Glutamatergic neuron (in vitro differentiated cells): ENCODE measurements around the gene CDYL2. TPM values are rescaled to one million over a fixed set of nuclear protein-coding genes. Genes with fewer than 3 reads are reported as not detected.

Experiments
- DNase-seq: peaks from one replicate; pipeline ENCODE4 v3.0.0; 2022
- H3K27ac Mint-ChIP-seq: one replicate; pipeline ENCODE4 v1.8.0; 2020; ENCODE audit warnings: mild to moderate bottlenecking, mixed read lengths, inconsistent platforms; ENCODE audit not compliant: unreplicated experiment
- H3K27me3 Mint-ChIP-seq: one replicate; pipeline ENCODE4 v1.8.0; 2020; ENCODE audit warnings: mild to moderate bottlenecking, moderate library complexity, mixed read lengths, inconsistent platforms; ENCODE audit not compliant: unreplicated experiment
- H3K36me3 Mint-ChIP-seq: one replicate; pipeline ENCODE4 v1.8.0; 2020; ENCODE audit warnings: mild to moderate bottlenecking, mixed read lengths, inconsistent platforms; ENCODE audit not compliant: unreplicated experiment
- H3K4me1 Mint-ChIP-seq: one replicate; pipeline ENCODE4 v1.8.0; 2020; ENCODE audit warnings: mild to moderate bottlenecking, low read depth, mixed read lengths, inconsistent platforms; ENCODE audit not compliant: unreplicated experiment
- H3K4me3 Mint-ChIP-seq: one replicate; pipeline ENCODE4 v1.8.0; 2020; ENCODE audit warnings: mild to moderate bottlenecking, mixed read lengths, inconsistent platforms; ENCODE audit not compliant: unreplicated experiment
- H3K9me3 Mint-ChIP-seq: one replicate; pipeline ENCODE4 v1.8.0; 2020; ENCODE audit warnings: mild to moderate bottlenecking, moderate library complexity, mixed read lengths, inconsistent platforms; ENCODE audit not compliant: unreplicated experiment
- CTCF ChIP-seq: fragments of 200-600 bp; sonication (generic); IDR thresholded peaks from one replicate; pipeline ENCODE4 v1.5.0; 2021; ENCODE audit not compliant: partially characterized antibody, unreplicated experiment
- total RNA-seq: library from RNA; stranded (reverse); fragmentation: NEBNext Ultra II Directional; extraction: Animal tissue kit (Norgen Biotek cat#: 25700); gene quantifications from one replicate; pipeline ENCODE4 v1.2.1, GENCODE V29; 2021; ENCODE audit not compliant: unreplicated experiment

CDYL2 gene
- total RNA-seq, 1 donor from 2014 or later, result 30.5 TPM

- no peak for TF ChIP-seq CTCF
- no peak for DNase-seq
- Mint-ChIP-seq H3K4me3 (no peak overlapping the region), H3K36me3 (no peaks in the 10 kb centered on the region), H3K9me3 (peaks cover 2% of the 10 kb centered on the region), H3K27me3 (no peaks in the 10 kb centered on the region), H3K27ac (no peak overlapping the region), H3K4me1 (peaks cover 3% of the 10 kb centered on the region)
Measured at GRCh38 chr16:80577485-80578280, 226.7 kb downstream of the CDYL2 start.

- Mint-ChIP-seq H3K27me3 (no peaks in the 10 kb centered on the region), H3K4me3 (no peak overlapping the region), H3K27ac (no peak overlapping the region), H3K9me3 (peaks cover 3% of the 10 kb centered on the region), H3K4me1 (peaks cover 3% of the 10 kb centered on the region), H3K36me3 (no peaks in the 10 kb centered on the region)
- no peak for TF ChIP-seq CTCF
- DNase-seq, result no peak
Measured at GRCh38 chr16:80576343-80576912, 228.0 kb downstream of the CDYL2 start.

- H3K4me3 Mint-ChIP-seq, result no peak overlapping the region
- peaks cover 4% of the 10 kb centered on the region for H3K27me3 Mint-ChIP-seq
- no peak overlapping the region for H3K27ac Mint-ChIP-seq
- H3K36me3 Mint-ChIP-seq, result peaks cover 5% of the 10 kb centered on the region
- H3K4me1 Mint-ChIP-seq, result peaks cover 3% of the 10 kb centered on the region
- peak; percentile 47 for DNase-seq
- H3K9me3 Mint-ChIP-seq, result peaks cover 5% of the 10 kb centered on the region
- no peak for TF ChIP-seq CTCF
Measured at GRCh38 chr16:80573700-80574120, 230.7 kb downstream of the CDYL2 start.

- H3K27ac Mint-ChIP-seq, result no peak overlapping the region
Measured at GRCh38 chr16:80570106-80570478, 234.3 kb downstream of the CDYL2 start.

More at GRCh38 chr16:80570106-80570478, 234.3 kb downstream of the CDYL2 start:
- peaks cover 5% of the 10 kb centered on the region for H3K9me3 Mint-ChIP-seq
- H3K4me3 Mint-ChIP-seq, result peak overlapping the region; percentile 39
- peaks cover 3% of the 10 kb centered on the region for H3K4me1 Mint-ChIP-seq
- TF ChIP-seq CTCF, result no peak
- no peak for DNase-seq
- H3K36me3 Mint-ChIP-seq, result peaks cover 5% of the 10 kb centered on the region
- H3K27me3 Mint-ChIP-seq, result peaks cover 4% of the 10 kb centered on the region
